ENCODE results near the gene SOCS3.
"Not testable (repeated sequence)": the region's sequence is repeated elsewhere in the genome, so short reads cannot be mapped to it uniquely, and the experiment has no call there.

SOCS3 gene

DNA sequence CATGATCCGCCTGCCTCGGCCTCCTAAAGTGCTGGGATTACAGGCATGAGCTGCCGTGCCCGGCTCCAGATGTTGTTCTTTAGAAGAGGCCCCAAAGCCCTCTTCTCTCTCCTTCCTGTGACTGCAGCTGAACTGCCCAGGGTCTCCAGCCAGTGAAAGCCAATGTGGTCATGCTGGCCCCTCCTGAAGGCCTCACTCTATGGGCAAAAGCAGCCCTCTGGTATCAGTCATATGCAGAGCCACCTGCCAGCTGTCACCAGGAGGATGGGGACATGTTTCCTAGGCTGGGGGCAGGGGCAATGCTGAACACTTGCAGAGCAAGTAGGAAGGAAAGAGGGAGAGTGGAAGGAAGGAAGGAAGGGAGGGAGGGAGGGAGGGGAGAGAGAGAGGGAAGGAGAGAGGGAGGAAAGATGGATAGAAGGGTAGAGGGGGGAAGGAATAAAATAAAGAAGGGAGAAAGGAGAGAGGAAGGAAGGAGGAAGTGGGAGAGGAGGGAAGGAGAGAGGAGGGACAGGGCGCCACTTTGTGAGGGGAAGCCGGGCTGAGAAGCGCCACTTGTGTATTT is 36.0 kb downstream of the SOCS3 start:
- no peaks in the 10 kb centered on the region for H3K9me3 Mint-ChIP-seq (ENCODE audit: low read depth)
- no peaks in the 10 kb centered on the region for H3K27me3 Mint-ChIP-seq
- H3K27ac Mint-ChIP-seq: peak overlapping the region; percentile 72
- H3K4me3 Mint-ChIP-seq: no peak overlapping the region
- peaks cover 20% of the 10 kb centered on the region for H3K4me1 Mint-ChIP-seq (ENCODE audit: low read depth)
- no peaks in the 10 kb centered on the region for H3K36me3 Mint-ChIP-seq

DNA sequence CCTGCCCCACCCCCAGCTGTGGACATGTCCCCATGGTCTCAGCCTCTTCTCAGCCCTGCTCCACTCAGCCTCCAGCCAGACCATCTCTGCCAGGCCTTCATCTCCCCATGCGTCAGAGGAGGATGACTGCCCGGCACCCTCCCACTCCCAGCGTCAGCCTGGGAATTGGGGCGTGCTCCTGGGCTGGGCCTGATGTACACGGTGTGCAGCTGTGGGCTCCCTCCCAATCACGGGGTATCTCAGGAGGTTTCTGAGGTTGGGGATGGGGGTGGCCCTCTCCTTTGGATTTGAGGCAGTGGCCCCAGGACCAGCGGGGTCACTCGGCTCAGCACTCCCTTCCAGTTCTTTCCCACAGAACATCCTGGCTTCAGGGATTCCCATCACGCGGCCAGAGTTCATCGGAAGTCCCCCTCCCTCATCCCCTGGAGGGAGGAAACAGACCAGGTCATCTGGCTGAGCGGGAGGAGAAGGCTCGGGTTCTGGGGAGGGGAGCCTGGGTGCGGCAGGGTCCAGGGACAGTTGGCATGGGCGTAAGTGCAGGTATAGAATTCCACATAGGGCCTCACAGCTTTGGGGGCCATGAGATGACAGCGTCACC is 36.9 kb downstream of the SOCS3 start:
- H3K36me3 Mint-ChIP-seq: no peaks in the 10 kb centered on the region
- H3K4me1 Mint-ChIP-seq (ENCODE audit: low read depth): peaks cover 18% of the 10 kb centered on the region
- H3K27me3 Mint-ChIP-seq: no peaks in the 10 kb centered on the region
- H3K27ac Mint-ChIP-seq: no peak overlapping the region
- no peaks in the 10 kb centered on the region for H3K9me3 Mint-ChIP-seq (ENCODE audit: low read depth)
- no peak overlapping the region for H3K4me3 Mint-ChIP-seq

DNA sequence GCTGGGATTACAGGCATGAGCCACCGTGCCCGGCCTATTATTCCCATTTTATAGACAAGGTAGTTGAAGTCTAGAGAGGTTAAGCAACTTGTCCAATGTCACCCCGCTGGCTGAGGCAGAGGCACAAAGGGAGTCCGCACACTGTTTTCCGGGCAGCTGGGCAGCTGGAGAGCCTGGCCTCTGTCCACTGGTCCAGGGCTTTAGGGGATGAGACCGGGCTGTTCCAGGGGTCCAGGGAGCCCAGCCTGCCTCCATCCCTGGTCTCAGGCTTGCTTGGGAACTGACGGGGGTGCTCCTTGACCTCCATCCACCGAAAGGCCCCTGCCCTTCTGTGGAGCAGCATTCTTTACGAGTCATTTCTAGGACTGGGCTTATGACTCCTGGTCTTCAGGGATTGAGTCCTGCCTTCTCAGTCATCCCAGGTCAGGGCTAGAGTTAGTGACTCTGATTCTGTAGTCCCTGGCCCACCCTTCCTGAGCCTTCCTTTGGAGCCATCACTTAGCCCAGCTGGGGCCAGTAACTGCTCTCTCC is 37.5 kb downstream of the SOCS3 start:
- Mint-ChIP-seq H3K27me3 (no peaks in the 10 kb centered on the region), H3K4me3 (no peak overlapping the region), H3K36me3 (no peaks in the 10 kb centered on the region), H3K9me3 (ENCODE audit: low read depth) (no peaks in the 10 kb centered on the region), H3K4me1 (ENCODE audit: low read depth) (peaks cover 20% of the 10 kb centered on the region), H3K27ac (no peak overlapping the region)

DNA sequence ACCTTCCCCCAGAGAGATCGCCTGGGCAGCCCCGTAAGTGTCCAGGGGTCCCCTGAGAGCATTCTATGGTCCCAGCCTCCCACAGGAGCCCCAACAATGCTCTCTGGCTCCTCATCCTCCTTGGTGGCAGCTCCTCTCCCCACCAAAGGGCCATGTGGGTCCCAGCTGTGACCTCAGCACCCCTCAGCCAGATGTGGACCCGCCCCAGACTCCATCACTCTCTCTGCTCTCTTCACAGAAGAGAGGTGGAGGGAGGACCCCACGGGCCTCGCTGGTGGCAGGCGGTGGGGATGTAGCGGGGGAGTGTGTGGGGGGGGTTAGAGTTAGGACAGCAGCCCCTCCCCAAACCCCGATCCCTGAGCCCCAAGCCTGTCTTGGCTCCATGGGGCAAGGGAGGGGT is 41.0 kb downstream of the SOCS3 start:
- no peak overlapping the region for H3K4me3 Mint-ChIP-seq
- no peaks in the 10 kb centered on the region for H3K27me3 Mint-ChIP-seq
- no peak overlapping the region for H3K27ac Mint-ChIP-seq
- H3K36me3 Mint-ChIP-seq: no peaks in the 10 kb centered on the region
- no peaks in the 10 kb centered on the region for H3K9me3 Mint-ChIP-seq (ENCODE audit: low read depth)
- H3K4me1 Mint-ChIP-seq (ENCODE audit: low read depth): peaks cover 37% of the 10 kb centered on the region

DNA sequence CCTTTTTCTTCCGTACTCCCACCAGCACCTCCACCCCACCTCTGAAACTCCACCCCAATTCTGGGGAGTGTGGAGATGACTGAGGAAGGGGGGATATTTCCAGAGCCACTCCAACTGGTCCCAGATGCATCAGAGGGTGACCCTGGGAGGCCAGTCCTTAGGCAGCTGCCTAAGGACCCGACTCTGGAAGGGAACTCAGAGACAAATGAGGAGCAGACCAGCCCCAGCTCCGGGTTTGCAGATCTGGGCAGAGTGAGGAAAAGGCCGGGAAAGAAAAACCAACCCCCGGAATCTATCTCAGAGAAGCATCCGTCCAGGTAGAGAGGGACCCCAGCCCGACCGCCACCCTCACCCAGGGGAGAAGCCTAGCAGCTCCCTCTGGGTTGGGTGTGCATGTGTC is 41.5 kb downstream of the SOCS3 start:
- peaks cover 36% of the 10 kb centered on the region for H3K4me1 Mint-ChIP-seq (ENCODE audit: low read depth)

DNA sequence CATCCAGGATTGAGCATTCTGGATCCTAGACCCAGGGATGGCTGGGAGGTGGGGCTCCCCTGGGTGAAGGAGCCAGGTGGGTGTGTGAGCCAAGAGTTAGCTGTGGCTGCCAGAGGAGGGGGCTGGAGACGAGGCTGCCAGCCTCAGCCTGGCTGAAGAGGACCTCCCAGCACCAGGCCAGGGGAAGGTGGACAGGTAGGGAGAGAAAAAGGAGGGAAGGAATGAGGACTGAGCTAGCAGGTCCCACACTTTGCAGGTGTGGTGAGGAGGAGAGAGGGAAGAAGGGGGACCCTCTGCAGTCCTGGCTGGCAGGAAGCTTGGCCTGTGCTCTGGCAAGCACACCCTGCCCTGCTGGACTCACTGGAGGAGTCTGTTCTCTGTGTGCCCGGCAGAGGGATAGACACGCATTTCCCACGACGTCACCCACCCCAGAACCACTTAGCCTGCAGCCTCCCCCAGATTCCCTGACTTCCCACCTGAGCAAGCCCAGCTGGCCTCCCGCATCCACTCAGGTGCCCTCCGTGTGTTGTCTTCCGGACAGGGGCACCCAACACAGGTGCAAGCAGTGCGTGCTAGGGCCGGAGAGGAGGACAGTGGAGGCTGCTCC is 42.0 kb downstream of the SOCS3 start:
- H3K27me3 Mint-ChIP-seq: no peaks in the 10 kb centered on the region
- H3K9me3 Mint-ChIP-seq (ENCODE audit: low read depth): no peaks in the 10 kb centered on the region
- H3K27ac Mint-ChIP-seq: no peak overlapping the region
- H3K4me3 Mint-ChIP-seq: no peak overlapping the region
- H3K4me1 Mint-ChIP-seq (ENCODE audit: low read depth): peaks cover 38% of the 10 kb centered on the region
- H3K36me3 Mint-ChIP-seq: no peaks in the 10 kb centered on the region

More for the DNA sequence above, 41.5 kb downstream of the SOCS3 start:
- H3K27ac Mint-ChIP-seq: no peak overlapping the region
- no peak overlapping the region for H3K4me3 Mint-ChIP-seq
- H3K27me3 Mint-ChIP-seq: no peaks in the 10 kb centered on the region
- H3K36me3 Mint-ChIP-seq: no peaks in the 10 kb centered on the region
- no peaks in the 10 kb centered on the region for H3K9me3 Mint-ChIP-seq (ENCODE audit: low read depth)

DNA sequence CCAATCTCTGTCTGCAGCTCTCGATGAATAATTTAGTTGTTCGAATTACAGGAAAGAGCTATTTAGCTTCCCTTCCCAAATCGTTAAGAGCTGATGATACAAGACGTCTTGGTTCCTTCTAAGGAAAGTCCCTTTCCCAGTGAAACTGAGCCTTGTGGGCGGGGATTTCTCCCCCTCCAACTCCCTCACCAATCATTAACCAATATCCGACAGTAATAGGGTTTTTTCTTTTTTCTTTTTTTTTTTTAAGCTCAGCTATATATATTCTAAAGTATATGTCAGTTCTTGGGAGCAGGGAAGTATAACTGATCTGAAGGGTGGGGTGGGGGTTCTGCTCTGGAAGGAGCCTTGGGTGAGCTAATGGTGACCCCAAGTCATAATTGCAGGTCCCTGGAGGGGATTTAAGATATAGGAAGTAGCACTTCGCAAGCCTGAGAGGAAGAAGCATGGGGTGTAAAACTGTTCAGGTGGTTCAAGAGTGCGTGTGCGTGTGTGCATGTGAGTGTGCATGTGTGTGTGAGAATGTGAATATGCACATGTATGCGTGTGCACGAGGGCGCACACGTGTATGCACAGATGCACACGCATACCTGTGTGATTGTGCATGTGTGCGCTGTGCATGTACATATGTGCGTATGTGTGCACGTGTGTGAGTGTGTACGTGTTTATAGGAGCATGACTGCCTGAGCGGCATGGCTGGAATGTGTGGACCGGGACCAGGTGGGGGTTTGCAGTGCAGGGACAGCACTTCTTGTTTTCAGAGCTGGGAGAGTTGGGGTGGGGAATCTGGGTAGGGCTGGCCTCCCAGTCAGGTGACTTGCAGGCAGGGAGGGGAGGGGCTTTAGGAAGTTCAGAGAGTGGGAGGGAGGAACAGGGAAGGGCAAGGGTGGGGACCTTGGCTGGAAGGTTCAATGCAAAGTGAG is 42.7 kb downstream of the SOCS3 start:
- peaks cover 39% of the 10 kb centered on the region for H3K4me1 Mint-ChIP-seq (ENCODE audit: low read depth)
- no peaks in the 10 kb centered on the region for H3K9me3 Mint-ChIP-seq (ENCODE audit: low read depth)
- H3K27me3 Mint-ChIP-seq: no peaks in the 10 kb centered on the region
- no peaks in the 10 kb centered on the region for H3K36me3 Mint-ChIP-seq
- H3K27ac Mint-ChIP-seq: peak overlapping the region; percentile 41
- no peak overlapping the region for H3K4me3 Mint-ChIP-seq

DNA sequence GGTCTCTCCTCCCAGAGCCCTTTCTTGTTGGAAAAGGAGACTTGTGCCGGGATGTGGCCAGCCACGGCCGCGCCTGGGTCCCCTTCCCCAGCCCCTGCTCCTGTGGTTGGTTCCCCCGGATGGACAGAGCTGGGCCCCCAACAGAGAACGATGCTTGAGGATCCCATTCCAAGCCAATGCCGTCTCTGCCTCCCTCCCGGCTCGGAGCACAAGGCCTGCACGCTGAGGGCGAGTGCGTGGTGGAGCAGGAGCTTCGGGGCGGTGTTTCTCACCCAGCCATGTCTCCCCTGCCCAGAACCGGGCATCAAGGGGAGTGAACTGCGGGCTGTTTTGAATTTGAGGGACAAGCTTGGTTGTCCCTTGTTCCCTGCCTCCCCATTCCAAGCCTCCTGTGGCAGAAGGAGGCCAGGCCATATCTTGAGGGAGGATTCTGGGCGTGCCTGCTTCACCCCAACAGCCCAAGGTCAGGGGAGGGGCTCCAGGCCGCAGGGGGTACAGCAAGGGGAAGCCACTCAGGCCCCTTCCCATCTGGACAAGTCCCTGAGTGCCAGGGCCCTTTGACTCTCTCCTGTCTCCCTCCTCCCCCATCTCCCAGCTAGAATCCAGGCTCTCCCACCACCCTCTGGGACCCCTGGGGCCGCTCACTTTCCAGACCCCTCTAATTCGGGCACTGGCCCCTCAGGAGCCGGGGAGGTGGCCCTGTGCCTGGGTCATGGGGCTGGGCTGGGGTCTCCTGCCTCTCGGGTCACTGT is 43.6 kb downstream of the SOCS3 start:
- H3K4me1 Mint-ChIP-seq (ENCODE audit: low read depth): peaks cover 40% of the 10 kb centered on the region
- no peaks in the 10 kb centered on the region for H3K36me3 Mint-ChIP-seq
- no peaks in the 10 kb centered on the region for H3K27me3 Mint-ChIP-seq
- H3K9me3 Mint-ChIP-seq (ENCODE audit: low read depth): no peaks in the 10 kb centered on the region
- H3K27ac Mint-ChIP-seq: peak overlapping the region; percentile 41
- H3K4me3 Mint-ChIP-seq: peak overlapping the region; percentile 75

DNA sequence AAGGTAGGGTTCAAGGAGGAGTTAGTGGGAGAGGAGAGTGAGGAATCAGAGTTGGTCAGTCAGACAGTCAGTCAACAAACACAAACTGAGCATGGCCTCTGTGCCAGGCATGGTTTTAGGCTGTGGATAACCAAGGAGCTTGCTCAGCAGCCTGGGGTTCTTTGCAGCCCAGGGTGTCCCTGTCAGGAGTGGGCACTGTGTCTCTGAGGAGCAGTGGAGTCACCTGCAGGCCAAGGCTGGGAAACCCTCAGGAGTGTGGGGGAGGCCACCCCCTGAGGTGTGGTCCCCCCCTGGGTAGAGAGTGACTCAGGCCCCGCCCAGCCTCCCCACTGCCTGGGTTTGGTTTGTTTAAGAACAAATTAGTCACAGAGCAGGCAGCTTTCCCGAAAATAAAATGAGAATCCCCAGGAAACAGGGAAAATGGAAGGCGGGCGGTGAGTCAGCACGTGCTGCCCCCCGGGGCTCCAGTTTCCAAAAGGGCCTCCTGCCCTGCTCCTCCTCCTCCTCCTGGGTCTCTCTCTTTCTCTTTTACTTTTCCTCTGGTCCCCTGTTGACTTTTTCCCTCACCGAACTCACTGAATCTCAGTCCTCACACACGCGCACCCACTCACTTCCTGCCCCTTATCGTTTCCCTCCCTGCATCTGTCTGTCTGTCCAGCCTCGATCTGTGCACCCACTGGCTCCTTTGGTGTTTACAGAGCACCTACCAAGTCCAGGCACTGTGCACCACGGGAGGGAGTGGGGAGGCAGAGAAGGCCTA is 44.3 kb downstream of the SOCS3 start:
- Mint-ChIP-seq H3K27me3 (no peaks in the 10 kb centered on the region), H3K9me3 (ENCODE audit: low read depth) (no peaks in the 10 kb centered on the region), H3K27ac (peak overlapping the region; percentile 85), H3K4me3 (peak overlapping the region; percentile 75), H3K36me3 (no peaks in the 10 kb centered on the region), H3K4me1 (ENCODE audit: low read depth) (peaks cover 40% of the 10 kb centered on the region)

DNA sequence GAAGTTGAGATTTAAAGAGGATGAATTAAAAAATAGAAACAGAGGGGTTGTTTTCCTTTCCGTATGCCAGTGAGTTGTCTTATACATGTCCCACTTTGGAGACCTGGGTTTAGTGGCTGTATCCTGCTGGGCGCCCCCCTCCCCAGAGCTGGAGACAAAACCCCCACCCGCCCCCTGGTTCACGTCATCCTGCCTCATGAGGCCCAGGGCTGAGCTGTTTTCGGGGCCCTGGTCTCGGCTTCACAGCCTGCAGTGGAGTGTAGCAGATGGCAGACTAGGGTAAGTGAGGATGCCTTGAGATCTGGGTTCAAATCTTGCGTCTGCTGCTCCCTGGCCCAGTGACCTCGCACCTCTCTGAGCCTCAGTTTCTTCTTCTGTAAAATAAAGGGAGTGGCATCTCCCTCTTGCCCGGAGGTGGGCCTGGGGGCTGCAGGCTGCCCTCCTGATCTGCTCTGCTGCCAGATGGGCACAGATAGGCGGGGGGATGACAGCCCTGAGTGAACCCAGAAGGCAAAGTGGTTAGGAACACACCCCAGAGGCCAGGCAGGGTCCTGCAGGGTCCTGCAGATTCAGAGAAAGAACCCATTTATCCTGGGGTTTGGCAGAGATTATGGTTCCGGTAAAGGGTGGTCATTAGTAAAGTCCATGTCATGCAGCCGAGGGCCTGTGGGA is 45.1 kb downstream of the SOCS3 start:
- no peaks in the 10 kb centered on the region for H3K9me3 Mint-ChIP-seq (ENCODE audit: low read depth)
- H3K4me1 Mint-ChIP-seq (ENCODE audit: low read depth): peaks cover 40% of the 10 kb centered on the region
- H3K36me3 Mint-ChIP-seq: no peaks in the 10 kb centered on the region
- H3K27me3 Mint-ChIP-seq: no peaks in the 10 kb centered on the region
- H3K4me3 Mint-ChIP-seq: peak overlapping the region; percentile 75
- peak overlapping the region; percentile 85 for H3K27ac Mint-ChIP-seq

DNA sequence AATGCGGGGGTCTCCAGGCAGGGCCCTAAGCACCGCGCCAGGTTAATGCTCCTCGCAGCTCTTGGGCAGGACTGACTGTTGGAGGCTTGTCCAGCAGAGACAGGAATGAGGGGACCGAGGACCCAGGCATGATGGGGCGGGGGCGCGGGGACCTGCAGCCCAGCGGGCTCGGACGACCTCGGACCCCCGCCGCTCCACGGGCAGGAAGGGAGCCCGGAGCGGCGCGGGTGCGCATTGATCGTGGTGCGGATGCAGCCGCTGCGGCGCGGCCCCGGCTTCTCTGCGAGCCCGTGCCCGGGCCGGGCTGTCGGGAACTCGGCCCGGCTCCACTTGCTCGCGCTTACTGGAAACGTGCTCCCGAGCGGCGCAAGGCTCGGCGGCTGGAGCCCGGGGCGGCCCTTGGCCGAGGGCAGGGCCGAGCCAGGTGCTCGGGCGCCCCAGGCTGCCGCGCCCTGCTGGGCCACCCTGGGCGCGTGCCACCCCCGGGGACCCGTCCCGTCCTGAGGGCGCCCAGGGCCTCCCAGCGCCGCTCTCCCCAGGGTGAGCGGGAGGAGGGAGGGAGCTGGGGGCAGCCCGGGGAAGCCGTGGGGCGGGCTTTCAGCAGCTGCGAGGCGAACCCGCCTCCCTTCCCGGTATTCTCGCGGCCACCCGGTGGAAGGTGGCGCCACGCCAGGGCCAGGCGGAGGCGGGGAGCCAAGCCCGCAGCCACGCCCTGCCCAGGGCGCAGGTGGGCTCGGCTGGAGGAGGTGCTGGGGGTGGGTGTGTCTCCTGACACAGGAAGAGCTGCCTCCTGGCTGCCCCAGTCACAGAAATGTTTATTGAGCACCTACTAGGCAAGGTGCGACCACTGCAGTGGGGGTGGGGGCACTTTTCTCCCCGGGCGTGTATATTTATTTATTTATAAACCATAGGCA is 45.9 kb downstream of the SOCS3 start:
- Mint-ChIP-seq H3K36me3 (no peaks in the 10 kb centered on the region), H3K9me3 (ENCODE audit: low read depth) (no peaks in the 10 kb centered on the region), H3K4me3 (peak overlapping the region; percentile 75), H3K4me1 (ENCODE audit: low read depth) (peaks cover 40% of the 10 kb centered on the region), H3K27ac (peak overlapping the region; percentile 85), H3K27me3 (no peaks in the 10 kb centered on the region)

DNA sequence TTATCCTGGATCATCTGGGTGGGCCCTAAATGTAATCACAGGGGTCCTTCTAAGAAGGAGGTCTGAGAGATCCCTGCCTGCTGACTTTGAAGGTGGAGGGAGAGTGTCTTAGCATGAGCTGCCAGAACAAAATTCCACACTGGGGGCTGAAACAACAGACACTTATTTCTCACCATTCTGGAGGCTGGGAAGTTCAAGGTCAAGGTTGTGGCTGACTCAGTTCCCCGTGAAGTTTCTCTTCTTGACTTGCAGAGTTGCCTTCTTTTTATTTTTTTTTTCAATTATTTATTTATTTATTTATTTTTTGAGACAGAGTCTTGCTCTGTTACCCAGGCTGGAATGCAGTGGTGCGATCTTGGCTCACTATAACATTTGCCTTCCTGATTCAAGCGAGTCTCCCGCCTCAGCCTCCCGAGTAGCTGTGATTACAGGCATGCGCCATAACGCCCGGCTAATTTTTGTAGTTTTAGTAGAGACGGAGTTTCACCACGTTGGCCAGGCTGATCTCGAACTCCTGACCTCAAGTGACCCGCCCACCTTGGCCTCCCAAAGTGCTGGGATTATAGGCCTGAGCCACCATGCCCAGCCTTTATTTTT is 50.1 kb downstream of the SOCS3 start:
- H3K36me3 Mint-ChIP-seq; H3K9me3 Mint-ChIP-seq (ENCODE audit: low read depth); H3K27ac Mint-ChIP-seq; H3K27me3 Mint-ChIP-seq; H3K4me3 Mint-ChIP-seq: not testable (repeated sequence)
- H3K4me1 Mint-ChIP-seq (ENCODE audit: low read depth): peaks cover 15% of the 10 kb centered on the region
